Measurements from ENCODE around the gene GCFC2.

GCFC2 gene

GRCh38 chr2:75622929-75623328 lies 87.8 kb downstream of the GCFC2 start:
- no peak for DNase-seq

GRCh38 chr2:75622500-75622899 lies 88.2 kb downstream of the GCFC2 start:
- DNase-seq, result no peak

GRCh38 chr2:75621228-75621627 lies 89.5 kb downstream of the GCFC2 start:
- DNase-seq, result no peak

GRCh38 chr2:75619956-75620740 lies 90.6 kb downstream of the GCFC2 start:
- no peak for DNase-seq

GRCh38 chr2:75616933-75617332 lies 93.8 kb downstream of the GCFC2 start:
- DNase-seq, result no peak

GRCh38 chr2:75616406-75616805 lies 94.3 kb downstream of the GCFC2 start:
- DNase-seq, result no peak

- DNase-seq, result no peak
Observed at GRCh38 chr2:75614162-75614651, 96.5 kb downstream of the GCFC2 start.

- DNase-seq, result no peak
Observed at GRCh38 chr2:75612862-75613243, 97.9 kb downstream of the GCFC2 start.

Data from stimulated activated naive CD4-positive, alpha-beta T cell (primary cell).